NT2/D1 (cell line): ENCODE measurements around the gene GPR26.

Experiments
- SUZ12 ChIP-seq: IDR thresholded peaks from 2 replicates; pipeline ENCODE4 v1.6.1; 2011; ENCODE audit not compliant: insufficient read length, insufficient read depth; ENCODE audit errors: extremely low read depth
- ZNF274 ChIP-seq: IDR thresholded peaks from 2 replicates; pipeline ENCODE4 v1.6.1; 2011; ENCODE audit warnings: mild to moderate bottlenecking, low read depth, low read length

- TF ChIP-seq ZNF274 (no peak), SUZ12 (no peak)
These were observed 37.9 kb downstream of the GPR26 start for GRCh38 chr10:123704076-123704475.
